Effector memory CD4-positive, alpha-beta T cell (primary cell): Measurements from ENCODE around the gene NXF1.
A peak's percentile ranks its signal among the peaks of the same experiment; 100 is the strongest.
"Not testable (repeated sequence)": the region's sequence is repeated elsewhere in the genome, so short reads cannot be mapped to it uniquely, and the experiment has no call there.

ENCODE experiments used
- DNase-seq, 3 donors: peaks; one replicate each; pipeline ENCODE4 v3.0.0-alpha.2; 2020
- H3K27ac ChIP-seq: 2 replicates; pipeline ENCODE4 v1.7.0; 2013; ENCODE audit warnings: mild to moderate bottlenecking, low read length, moderate library complexity; ENCODE audit not compliant: insufficient read depth, poor library complexity, severe bottlenecking
- H3K27me3 ChIP-seq: replicated peaks from 2 replicates; pipeline ENCODE4 v1.7.0; 2013; ENCODE audit warnings: mild to moderate bottlenecking, low read length; ENCODE audit not compliant: insufficient read depth, control insufficient read depth, poor library complexity, severe bottlenecking
- H3K36me3 ChIP-seq: 2 replicates; pipeline ENCODE4 v1.7.0; 2013; ENCODE audit warnings: mild to moderate bottlenecking, low read length, moderate library complexity; ENCODE audit not compliant: control insufficient read depth, insufficient read depth
- H3K4me1 ChIP-seq: 2 replicates; pipeline ENCODE4 v1.7.0; 2013; ENCODE audit warnings: low read length, mild to moderate bottlenecking; ENCODE audit not compliant: control insufficient read depth, insufficient read depth, poor library complexity, severe bottlenecking
- H3K4me3 ChIP-seq: 2 replicates; pipeline ENCODE4 v1.7.0; 2013; ENCODE audit warnings: low read length, low read depth, mild to moderate bottlenecking; ENCODE audit not compliant: insufficient read depth, poor library complexity, severe bottlenecking
- H3K9me3 ChIP-seq: 2 replicates; pipeline ENCODE4 v1.7.0; 2013; ENCODE audit warnings: mild to moderate bottlenecking, low read length, moderate library complexity; ENCODE audit not compliant: control insufficient read depth

The NXF1 gene

DNA sequence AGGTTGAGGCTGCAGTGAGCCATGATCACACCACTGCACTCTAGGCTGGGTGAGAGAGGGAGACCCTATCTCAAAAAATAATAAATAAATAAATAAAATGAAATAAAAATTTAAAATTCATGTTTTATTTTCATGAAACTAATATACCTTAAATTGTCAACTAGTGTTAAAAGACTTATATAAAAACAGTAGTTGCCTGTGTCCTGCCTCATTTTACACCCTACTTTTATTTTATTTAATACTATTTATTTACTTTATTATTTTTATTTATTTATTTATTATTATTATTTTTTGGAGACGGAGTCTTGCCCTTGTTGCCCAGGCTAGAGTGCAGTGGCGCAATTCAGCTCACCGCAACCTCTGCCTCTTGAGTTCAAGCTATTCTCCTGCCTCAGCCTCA, 38.9 kb upstream of the NXF1 start:
- no peaks in the 10 kb centered on the region for H3K9me3 ChIP-seq
- DNase-seq: no peak
- no peaks in the 10 kb centered on the region for H3K36me3 ChIP-seq
- H3K27me3 ChIP-seq: no peaks in the 10 kb centered on the region
- H3K4me3 ChIP-seq: no peak overlapping the region
- no peak overlapping the region for H3K27ac ChIP-seq
- peaks cover 16% of the 10 kb centered on the region for H3K4me1 ChIP-seq

DNA sequence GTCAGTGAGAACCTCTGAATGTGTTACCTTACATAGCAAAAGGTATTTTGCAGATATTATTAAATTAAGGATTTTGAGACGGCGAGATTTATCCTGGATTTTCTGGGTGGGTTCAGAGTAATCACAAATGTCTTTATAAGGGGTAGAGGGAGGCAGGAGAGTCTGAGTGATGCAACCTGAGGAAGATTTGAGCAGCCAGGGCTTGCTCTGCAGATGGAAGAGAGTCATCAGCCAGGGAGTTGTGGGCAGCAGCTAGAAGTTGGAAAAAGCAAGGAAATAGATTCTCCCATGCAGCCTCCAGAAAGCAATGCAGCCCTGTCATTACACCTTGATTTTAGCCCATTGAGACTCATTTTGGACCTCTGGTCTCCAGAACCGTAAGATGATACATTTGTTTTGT, 38.2 kb upstream of the NXF1 start:
- no peak overlapping the region for H3K4me3 ChIP-seq
- H3K27me3 ChIP-seq: no peaks in the 10 kb centered on the region
- no peak for DNase-seq
- no peaks in the 10 kb centered on the region for H3K36me3 ChIP-seq
- H3K4me1 ChIP-seq: peaks cover 21% of the 10 kb centered on the region
- no peaks in the 10 kb centered on the region for H3K9me3 ChIP-seq
- no peak overlapping the region for H3K27ac ChIP-seq

DNA sequence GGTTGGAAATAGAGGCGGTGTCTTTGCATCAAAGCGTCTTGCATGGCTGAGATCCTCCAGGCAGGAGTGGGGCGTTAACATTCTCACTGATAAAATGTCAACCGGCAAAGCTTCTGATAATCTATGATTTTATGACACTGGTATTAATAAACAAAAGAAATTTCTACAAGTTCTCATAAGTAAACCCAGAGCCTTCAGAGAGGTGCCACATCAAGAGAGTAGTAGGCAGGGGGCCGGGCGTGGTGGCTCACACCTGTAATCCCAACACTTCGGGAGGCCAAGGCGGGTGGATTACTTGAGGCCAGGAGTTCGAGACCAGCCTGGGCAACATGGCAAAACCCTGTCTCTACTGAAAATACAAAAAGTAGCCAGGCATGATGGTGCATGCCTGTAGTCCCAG, 37.7 kb upstream of the NXF1 start:
- Histone ChIP-seq H3K4me1 (peaks cover 21% of the 10 kb centered on the region), H3K4me3 (peak overlapping the region; percentile 48), H3K27ac (peak overlapping the region; percentile 99)
- DNase-seq, H3K27me3 ChIP-seq, H3K9me3 ChIP-seq, H3K36me3 ChIP-seq: not testable (repeated sequence)

DNA sequence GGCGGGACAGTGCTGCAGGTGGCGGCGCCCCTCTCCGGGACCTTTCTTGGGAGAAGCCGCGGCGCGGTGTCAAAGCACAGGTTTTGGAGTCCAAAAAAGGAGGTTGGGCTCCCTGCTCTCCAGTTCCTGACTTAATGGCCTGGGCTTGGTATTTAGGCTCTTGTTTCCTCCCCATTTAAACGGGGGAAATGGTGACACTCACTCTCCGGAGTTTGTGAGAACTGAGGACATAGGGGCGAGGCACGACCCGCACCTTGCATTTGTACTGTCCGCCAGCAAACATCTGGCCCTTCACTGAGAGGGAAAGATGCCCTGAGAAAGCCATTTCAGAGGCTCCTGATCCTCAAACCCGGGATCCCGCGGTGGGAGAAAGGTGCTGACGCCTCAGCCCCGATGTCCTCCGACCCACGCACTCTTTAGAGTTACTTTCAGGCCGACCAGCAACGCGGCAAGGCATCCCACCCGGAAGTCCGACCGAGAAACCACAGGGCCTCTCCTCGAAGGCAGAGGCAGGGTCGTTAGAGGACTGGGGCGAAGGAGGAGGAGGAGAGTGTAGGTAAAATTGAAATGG, 37.0 kb upstream of the NXF1 start:
- Histone ChIP-seq H3K36me3 (no peaks in the 10 kb centered on the region), H3K27me3 (no peaks in the 10 kb centered on the region), H3K27ac (peak overlapping the region; percentile 99), H3K4me3 (peak overlapping the region; percentile 48), H3K4me1 (peaks cover 21% of the 10 kb centered on the region), H3K9me3 (no peaks in the 10 kb centered on the region)
- DNase-seq: no peak

DNA sequence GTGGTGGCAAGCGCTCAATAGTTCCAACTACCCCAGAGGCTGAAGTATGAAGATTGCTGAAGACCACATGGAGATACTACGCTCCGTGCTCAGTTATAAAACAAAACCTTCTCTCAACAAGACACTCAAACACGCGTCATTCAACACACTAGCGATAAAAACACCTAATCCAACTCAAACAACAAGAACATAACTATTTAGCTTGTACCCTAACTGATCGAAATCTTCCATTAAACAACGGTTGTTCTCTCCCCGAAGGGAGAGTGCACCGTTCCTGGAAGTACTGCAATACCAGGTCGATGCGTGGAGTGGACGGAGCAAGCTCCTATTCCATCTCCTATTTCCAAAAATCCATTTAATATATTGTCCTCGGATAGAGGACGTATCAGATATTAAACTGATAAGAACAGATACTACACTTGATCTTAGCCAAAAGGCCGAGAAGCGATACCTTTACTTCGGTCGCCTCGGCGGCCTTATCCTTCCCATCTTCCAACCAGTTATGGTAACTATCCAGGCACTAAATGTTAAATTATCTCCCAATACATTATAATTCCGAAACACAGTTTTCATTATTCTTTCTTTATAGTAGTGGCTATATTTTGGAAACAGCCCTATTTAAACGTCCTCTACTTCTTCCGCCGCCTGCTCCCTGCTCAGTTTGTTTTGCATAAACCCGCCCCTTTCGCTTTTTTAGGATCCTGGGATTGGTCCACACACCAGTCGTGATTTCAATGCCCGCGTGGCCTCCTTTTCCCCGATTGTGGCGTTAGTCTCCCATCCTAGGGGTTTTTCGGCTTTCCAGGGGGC, 36.3 kb upstream of the NXF1 start:
- Histone ChIP-seq H3K27me3 (no peaks in the 10 kb centered on the region), H3K4me3 (peak overlapping the region; percentile 73), H3K9me3 (no peaks in the 10 kb centered on the region), H3K36me3 (no peaks in the 10 kb centered on the region), H3K4me1 (peaks cover 21% of the 10 kb centered on the region), H3K27ac (peak overlapping the region; percentile 99)
- peak; percentile 70 to 83 (median 74) for DNase-seq

DNA sequence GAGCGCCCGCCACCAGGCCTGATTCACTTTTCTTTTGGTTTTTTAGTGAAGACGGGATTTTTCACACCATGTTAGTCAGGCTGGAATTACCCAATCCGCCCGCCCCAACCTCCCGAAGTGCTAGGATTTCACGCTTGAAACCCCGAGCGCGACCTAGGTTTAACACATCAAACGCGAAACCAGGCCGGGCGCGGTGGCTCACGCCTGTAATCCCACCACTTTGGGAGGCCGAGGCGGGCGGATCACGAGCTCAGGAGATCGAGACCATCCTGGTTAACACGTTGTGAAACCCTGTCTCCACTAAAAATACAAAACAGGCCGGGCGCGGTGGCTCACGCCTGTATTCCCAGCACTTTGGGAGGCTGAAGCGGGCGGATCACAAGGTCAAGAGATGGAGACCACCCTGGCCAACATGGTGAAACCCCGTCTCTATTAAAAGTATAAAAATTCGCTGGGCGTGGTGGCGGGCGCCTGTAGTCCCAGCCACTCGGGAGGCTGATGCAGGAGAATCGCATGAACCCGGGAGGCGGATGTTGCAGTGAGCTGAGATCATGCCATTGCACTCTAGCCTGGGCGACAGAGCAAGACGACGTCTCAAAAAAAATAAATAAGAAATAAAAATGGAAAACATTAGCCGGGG, 35.6 kb upstream of the NXF1 start:
- not testable (repeated sequence) for H3K9me3 ChIP-seq, H3K36me3 ChIP-seq, H3K27me3 ChIP-seq
- Histone ChIP-seq H3K4me3 (peak overlapping the region; percentile 73), H3K4me1 (peaks cover 21% of the 10 kb centered on the region), H3K27ac (peak overlapping the region; percentile 99)
- DNase-seq: peak; percentile 75 to 82 (median 76)

DNA sequence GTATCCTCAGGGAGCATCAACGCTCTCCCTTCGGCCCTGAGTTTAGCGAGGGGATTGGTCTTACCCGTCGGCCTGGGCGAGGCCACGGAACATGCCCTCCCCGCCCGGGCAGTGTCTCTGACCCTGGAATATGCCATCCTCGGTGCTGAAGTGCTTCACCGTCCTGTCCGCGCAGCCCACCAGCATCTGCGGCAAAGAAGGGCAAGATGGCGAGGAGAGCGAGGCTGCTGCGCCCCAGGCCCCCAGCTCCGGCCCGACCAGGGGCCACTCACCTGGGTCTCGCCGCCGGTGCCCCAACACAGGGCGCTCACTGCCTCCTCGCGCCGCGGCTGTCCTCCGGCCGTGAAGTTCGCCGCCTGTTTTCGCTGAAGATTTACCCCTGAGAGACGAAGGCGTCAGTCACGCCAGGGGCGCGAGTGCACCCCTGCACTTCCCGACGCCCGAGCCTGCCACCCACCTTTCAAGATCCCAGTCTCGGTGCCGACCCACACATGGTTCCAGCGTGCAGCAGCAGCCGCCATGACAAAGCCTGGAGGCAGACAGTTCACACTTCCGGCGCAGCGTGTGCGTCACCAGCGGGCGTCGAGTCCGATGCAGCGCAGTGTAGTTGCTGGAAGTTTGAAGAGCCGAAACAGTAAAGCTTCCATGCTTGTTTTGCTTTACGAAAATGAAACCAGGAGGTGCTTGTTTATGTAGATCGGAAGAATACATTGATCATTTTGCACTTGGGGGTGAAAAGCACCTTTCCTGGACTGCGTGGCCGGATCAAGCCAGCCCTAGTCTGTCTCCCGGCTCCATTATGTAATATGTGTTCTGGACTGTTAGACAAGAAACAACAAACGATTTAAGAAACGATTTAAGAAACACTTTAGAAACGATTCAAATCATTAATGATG, 34.1 kb upstream of the NXF1 start, which contains the start of gene WDR74:
Gene WDR74, minus strand, starts transcription at position 541 of the 896 bp plus-strand sequence. Its CDS starts 20 bp downstream, at position 521.
- Histone ChIP-seq H3K4me3 (peak within 1 kb of the TSS; percentile 73), H3K4me1 (peaks cover 21% of the 10 kb centered on the region), H3K36me3 (peaks cover 20% of the 10 kb centered on the region), H3K27me3 (no peaks in the 10 kb centered on the region), H3K9me3 (no peaks in the 10 kb centered on the region), H3K27ac (peak within 1 kb of the TSS; percentile 99)
- peak; percentile 80 to 88 (median 85) for DNase-seq

DNA sequence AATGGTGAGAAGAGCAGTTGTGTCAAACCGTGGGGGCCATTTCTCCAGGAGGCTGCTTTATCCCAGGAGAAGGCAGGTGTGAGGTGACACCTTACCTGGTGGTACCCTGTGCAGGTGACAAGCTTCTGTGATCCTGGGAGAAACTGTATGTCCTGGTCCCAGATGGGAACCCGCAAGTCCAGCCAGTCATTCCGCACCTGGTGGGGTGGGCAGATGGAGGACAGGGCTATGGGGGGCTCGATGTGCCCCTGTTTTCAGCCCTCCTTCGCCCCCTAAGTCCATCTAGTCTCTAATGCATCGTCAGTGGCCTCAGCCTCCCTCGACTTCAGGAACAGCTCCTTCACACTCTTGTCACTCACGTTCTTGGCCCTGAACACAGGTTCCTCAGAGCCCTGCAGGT, 30.1 kb upstream of the NXF1 start:
- peaks cover 25% of the 10 kb centered on the region for H3K36me3 ChIP-seq
- no peak overlapping the region for H3K27ac ChIP-seq
- H3K9me3 ChIP-seq: no peaks in the 10 kb centered on the region
- DNase-seq: no peak
- no peak overlapping the region for H3K4me3 ChIP-seq
- H3K27me3 ChIP-seq: no peaks in the 10 kb centered on the region
- peaks cover 15% of the 10 kb centered on the region for H3K4me1 ChIP-seq

DNA sequence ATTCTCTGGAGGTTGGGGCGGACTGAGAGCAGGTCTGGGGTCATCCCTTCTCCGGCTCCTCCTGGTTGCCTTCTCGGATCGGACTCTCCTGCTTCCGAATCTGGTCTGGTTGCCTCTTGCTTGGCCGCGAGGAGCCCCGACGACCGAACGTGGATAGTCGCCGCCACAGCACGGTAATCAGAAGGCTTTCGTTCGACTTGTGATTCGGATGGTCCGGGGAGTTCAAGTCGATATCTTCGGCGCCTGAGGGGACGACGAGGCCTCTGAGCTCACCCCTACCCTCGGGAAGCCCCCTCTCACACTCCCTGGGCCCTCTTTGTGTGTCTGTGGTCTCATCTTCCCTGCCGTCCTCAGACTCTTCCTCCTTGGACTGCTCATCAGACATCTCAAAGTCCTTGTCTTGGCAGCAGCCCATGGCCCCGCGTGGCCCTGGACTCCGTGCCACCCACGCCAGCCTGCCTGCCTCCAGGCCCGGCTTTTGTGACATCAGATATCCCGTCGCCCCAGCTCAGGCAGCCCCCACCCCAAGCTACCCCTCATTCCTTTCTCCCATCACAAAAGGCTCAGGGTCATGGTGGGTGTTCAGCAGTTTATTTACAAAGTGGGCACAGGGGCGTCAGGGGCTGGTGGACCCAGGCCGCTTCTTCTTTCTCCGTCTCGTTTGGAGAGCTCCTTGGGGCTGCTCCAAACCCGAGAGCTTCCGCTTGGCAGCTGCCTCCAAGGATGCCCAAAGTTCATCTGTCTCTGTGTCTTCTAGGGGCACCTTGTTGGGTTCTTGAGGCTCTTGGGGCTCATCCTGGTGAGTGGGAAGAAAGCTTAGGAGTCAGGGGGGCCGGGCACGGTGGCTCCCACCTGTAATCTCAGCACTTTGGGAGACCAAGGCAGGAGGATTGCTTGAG, 27.3 kb upstream of the NXF1 start, which contains the start of gene TEX54:
Gene TEX54, minus strand, starts transcription at position 506 of the 899 bp plus-strand sequence.
- no peak for DNase-seq
- no peaks in the 10 kb centered on the region for H3K9me3 ChIP-seq
- H3K4me3 ChIP-seq: peak within 1 kb of the TSS; percentile 88
- no peaks in the 10 kb centered on the region for H3K27me3 ChIP-seq
- peak within 1 kb of the TSS; percentile 97 for H3K27ac ChIP-seq
- H3K36me3 ChIP-seq: peaks cover 29% of the 10 kb centered on the region
- peaks cover 17% of the 10 kb centered on the region for H3K4me1 ChIP-seq
